ENCODE data around the gene TEX29.

DNA sequence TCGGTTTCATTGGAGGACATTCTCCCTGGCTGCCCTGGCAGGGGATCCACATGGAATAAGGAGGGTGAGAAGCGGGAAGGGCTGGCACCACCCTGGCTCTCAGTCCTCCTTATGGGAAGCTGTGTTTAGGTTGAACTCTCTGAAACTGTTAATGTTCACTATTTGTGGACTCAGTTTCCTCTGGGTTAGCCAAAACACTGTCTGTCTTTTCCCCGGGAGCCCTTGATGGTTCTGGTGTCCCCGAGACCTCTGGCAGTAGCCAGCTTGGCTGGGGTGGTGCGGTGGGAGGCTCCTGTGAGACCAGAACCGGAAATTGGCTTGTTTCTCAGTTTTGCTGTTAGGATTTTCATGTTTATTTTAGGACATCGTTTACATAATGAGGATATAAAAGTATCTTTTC is 48.3 kb upstream of the TEX29 start:
- TF ChIP-seq EZH2 (optimal IDR thresholded peaks at IDR 0.05; ENCODE audit: low read depth, low read length) (no peak), CTCF (IDR thresholded peaks at IDR 0.05; ENCODE audit: low read length) (no peak)

Data from MM.1S (cell line).